HG02623 (cell line): Measurements from ENCODE around the gene COL8A2.

Experiments used
- ATAC-seq: cut with Tn5 transposase; IDR thresholded peaks from one replicate; pipeline ENCODE4 v1.9.1; 2021; ENCODE audit warnings: moderate library complexity; ENCODE audit not compliant: unreplicated experiment

COL8A2 gene

GRCh38 chr1:36137226-36137625 is 12.2 kb upstream of the COL8A2 start:
- ATAC-seq = no peak

GRCh38 chr1:36136535-36136934 is 11.5 kb upstream of the COL8A2 start:
- no peak for ATAC-seq

- ATAC-seq = no peak
Observed at GRCh38 chr1:36135796-36136195, 10.8 kb upstream of the COL8A2 start.

- ATAC-seq = no peak
Observed at GRCh38 chr1:36135330-36135667, 10.3 kb upstream of the COL8A2 start.

- no peak for ATAC-seq
Observed at GRCh38 chr1:36134505-36135329, 9.7 kb upstream of the COL8A2 start.

- ATAC-seq = no peak
Observed at GRCh38 chr1:36134031-36134430, 9.0 kb upstream of the COL8A2 start.

- no peak for ATAC-seq
Observed at GRCh38 chr1:36133484-36133883, 8.5 kb upstream of the COL8A2 start.

GRCh38 chr1:36132029-36132428 is 7.0 kb upstream of the COL8A2 start:
- ATAC-seq = no peak

GRCh38 chr1:36128905-36129206 is 3.8 kb upstream of the COL8A2 start:
- no peak for ATAC-seq

GRCh38 chr1:36128126-36128904 is 3.3 kb upstream of the COL8A2 start:
- ATAC-seq = no peak

GRCh38 chr1:36126797-36127500 is 1.9 kb upstream of the COL8A2 start:
- no peak for ATAC-seq

GRCh38 chr1:36126005-36126716 is 1.1 kb upstream of the COL8A2 start:
- no peak for ATAC-seq

GRCh38 chr1:36124404-36125128 is 456 bp downstream of the COL8A2 start:
- ATAC-seq = no peak

- no peak for ATAC-seq
Observed at GRCh38 chr1:36123356-36123755, 1.7 kb downstream of the COL8A2 start.

GRCh38 chr1:36122062-36123030 is 2.7 kb downstream of the COL8A2 start:
- ATAC-seq = no peak

- no peak for ATAC-seq
Observed at GRCh38 chr1:36119456-36119855, 5.6 kb downstream of the COL8A2 start.

GRCh38 chr1:36118447-36119204 is 6.4 kb downstream of the COL8A2 start:
- ATAC-seq = no peak

GRCh38 chr1:36116901-36117300 is 8.1 kb downstream of the COL8A2 start:
- ATAC-seq = no peak

GRCh38 chr1:36115931-36116330 is 9.1 kb downstream of the COL8A2 start:
- ATAC-seq = no peak
